ENCODE results near the gene FAM81A. TPM values are rescaled to one million over a fixed set of nuclear protein-coding genes. Genes with fewer than 3 reads are reported as not detected.

The FAM81A gene
- total RNA-seq, 2 experiments from 2014 or later: 2.0 to 2.2 TPM

DNA sequence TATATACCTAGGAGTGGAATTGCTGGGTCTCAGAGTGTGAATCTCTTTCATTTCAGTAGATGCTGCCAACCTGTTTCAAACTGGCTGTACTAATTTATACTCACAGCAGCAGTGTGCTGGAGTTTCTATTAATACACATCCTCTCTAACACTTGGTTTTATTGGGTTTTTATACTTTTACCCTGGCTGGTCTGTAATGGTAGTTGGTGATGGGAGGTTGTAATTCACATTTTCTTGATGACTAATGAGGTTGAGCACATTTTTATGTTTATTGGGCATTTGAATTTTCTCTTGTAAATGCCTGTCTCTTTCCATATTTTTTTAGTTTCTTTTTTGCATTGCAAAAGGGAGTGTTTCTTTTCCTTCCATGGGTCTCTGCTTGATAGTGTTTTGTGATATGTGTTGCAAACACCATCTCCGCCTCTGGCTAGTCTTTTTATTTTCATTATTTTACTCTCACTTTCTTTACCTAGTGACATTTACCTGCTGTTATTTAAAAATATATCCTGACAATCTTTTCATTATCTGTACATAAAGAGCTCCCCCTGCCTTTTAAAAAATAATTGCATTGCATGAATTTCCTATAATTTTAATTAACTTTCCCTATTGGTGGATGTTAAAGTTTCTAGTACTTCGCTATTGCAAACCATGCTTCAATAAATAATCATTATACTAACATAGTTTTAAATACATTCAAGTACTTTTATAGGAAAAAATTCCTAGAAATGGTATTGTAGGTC lies 124.6 kb downstream of the FAM81A start:
- peaks cover 6% of the 10 kb centered on the region for H3K4me1 Mint-ChIP-seq
- ATAC-seq (ENCODE audit: low read depth): no peak
- peaks cover 1% of the 10 kb centered on the region for H3K9me3 Mint-ChIP-seq
- H3K4me3 Mint-ChIP-seq: no peak overlapping the region
- no peak for DNase-seq
- no peak overlapping the region for H3K27ac Mint-ChIP-seq
- POLR2A ChIA-PET: no interaction called here
- H3K36me3 Mint-ChIP-seq: no peaks in the 10 kb centered on the region
- peaks cover 27% of the 10 kb centered on the region for H3K27me3 Mint-ChIP-seq

GRCh38 chr15:59565299-59565698 lies 127.3 kb downstream of the FAM81A start:
- DNase-seq (no peak), ATAC-seq (ENCODE audit: low read depth) (no peak)
- no peak overlapping the region for H3K27ac Mint-ChIP-seq
- H3K36me3 Mint-ChIP-seq: no peaks in the 10 kb centered on the region
- peaks cover 1% of the 10 kb centered on the region for H3K9me3 Mint-ChIP-seq
- POLR2A ChIA-PET: no interaction called here
- H3K4me1 Mint-ChIP-seq: peaks cover 11% of the 10 kb centered on the region
- peaks cover 23% of the 10 kb centered on the region for H3K27me3 Mint-ChIP-seq
- H3K4me3 Mint-ChIP-seq: no peak overlapping the region

DNA sequence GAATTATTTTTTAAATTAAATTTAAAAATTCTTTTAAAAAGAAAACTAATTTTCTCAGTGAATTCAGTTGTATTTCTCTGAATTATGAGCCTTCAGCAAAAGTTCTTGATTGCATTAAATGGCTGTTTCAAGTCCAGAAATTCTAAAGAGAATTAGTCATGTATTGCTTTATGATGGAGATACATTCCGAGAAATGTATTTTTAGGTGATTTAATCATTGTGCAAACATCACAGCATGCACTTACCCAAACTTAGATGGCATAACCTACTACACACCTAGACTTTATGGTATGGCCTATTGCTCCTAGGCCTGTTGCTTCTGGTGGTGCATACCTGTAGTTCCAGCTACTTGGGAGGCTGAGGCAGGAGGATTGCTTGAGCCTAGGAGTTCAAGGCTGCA lies 129.3 kb downstream of the FAM81A start:
- H3K27me3 Mint-ChIP-seq: peaks cover 26% of the 10 kb centered on the region
- no peak overlapping the region for H3K4me3 Mint-ChIP-seq
- no peak overlapping the region for H3K27ac Mint-ChIP-seq
- DNase-seq (no peak), ATAC-seq (ENCODE audit: low read depth) (no peak)
- POLR2A ChIA-PET: no interaction called here
- H3K9me3 Mint-ChIP-seq: peaks cover 1% of the 10 kb centered on the region
- H3K36me3 Mint-ChIP-seq: no peaks in the 10 kb centered on the region
- H3K4me1 Mint-ChIP-seq: peaks cover 13% of the 10 kb centered on the region

DNA sequence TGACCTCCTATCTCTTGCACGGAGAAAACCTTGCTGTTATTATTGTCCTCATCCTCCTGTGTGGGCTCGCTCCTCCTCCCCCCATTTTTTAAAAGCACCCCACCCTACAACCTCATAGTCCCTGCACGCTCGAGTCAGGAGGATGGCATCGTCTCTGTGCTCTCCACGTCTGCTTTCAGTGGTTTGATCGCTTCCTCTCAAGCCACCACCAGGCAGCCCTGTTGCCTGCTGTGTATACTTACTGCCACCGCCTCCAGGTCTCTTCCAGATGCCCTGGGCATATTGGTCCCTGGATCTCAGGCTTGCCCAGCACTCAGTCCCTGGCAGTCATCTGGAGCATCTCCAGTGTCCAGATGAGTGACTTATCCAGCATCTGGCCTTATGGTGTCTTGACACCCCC lies 131.5 kb downstream of the FAM81A start:
- H3K9me3 Mint-ChIP-seq: peaks cover 1% of the 10 kb centered on the region
- no peaks in the 10 kb centered on the region for H3K36me3 Mint-ChIP-seq
- no peak overlapping the region for H3K4me3 Mint-ChIP-seq
- peaks cover 22% of the 10 kb centered on the region for H3K27me3 Mint-ChIP-seq
- H3K27ac Mint-ChIP-seq: no peak overlapping the region
- ATAC-seq (ENCODE audit: low read depth): peak; percentile 42
- DNase-seq: no peak
- H3K4me1 Mint-ChIP-seq: peaks cover 11% of the 10 kb centered on the region
- POLR2A ChIA-PET: no interaction called here

DNA sequence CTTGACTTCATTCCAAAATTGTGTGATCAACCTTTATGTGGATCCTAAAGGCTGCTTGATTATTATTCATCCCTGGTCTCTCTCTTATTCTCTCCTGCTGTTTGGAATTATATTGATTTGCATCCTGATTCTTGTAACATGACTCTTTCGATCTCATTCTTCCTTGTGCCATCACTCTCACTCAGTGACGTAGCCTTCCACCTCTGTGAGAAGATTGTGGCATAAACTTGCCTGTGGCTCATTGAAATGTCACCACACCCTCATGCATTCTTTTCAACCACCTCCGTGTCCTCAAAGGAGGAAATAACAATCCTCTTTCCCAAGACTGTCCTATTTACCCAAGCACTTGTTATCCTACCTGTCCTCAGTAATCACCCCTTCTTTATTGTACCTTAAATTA lies 132.3 kb downstream of the FAM81A start:
- no peak overlapping the region for H3K27ac Mint-ChIP-seq
- POLR2A ChIA-PET: no interaction called here

DNA sequence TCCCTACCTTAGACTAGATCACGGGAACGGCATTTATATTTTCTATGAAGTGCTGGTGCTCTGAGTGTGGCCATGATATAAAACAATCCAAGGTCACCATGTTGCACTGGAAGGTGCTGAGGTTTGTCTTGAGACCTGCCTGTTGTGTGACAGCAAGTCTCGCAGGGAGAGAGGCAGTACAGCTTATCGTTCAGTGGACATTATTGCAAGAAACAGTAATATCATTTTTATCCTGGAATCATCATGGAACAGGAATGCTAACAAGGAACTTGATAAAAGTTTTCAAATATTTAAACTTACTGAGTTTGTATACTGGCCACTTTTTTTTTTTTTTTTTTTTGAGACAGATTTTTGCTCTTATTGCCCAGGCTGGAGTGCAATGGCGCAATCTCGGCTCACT lies 133.6 kb downstream of the FAM81A start:
- DNase-seq (no peak), ATAC-seq (ENCODE audit: low read depth) (no peak)
- POLR2A ChIA-PET: interaction anchor here (0.6 kb wide), 1 partner anchor 1766 kb away, joined by 4 read pairs; no protein-coding TSS in a partner anchor
- Mint-ChIP-seq H3K4me3 (no peak overlapping the region), H3K9me3 (no peaks in the 10 kb centered on the region), H3K27ac (no peak overlapping the region), H3K4me1 (peaks cover 11% of the 10 kb centered on the region), H3K27me3 (peaks cover 14% of the 10 kb centered on the region), H3K36me3 (no peaks in the 10 kb centered on the region)

More for the DNA sequence above, 132.3 kb downstream of the FAM81A start:
- no peak for ATAC-seq (ENCODE audit: low read depth)
- DNase-seq: no peak
- peaks cover 22% of the 10 kb centered on the region for H3K27me3 Mint-ChIP-seq
- no peak overlapping the region for H3K4me3 Mint-ChIP-seq
- no peaks in the 10 kb centered on the region for H3K36me3 Mint-ChIP-seq
- H3K9me3 Mint-ChIP-seq: peaks cover 1% of the 10 kb centered on the region
- H3K4me1 Mint-ChIP-seq: peaks cover 11% of the 10 kb centered on the region

Other genes starting within 250 kb of the FAM81A start
- gene LDHAL6B, start 231.3 kb upstream of the FAM81A start, total RNA-seq: not detected
- gene MYO1E, start 65.3 kb upstream of the FAM81A start, total RNA-seq: 10 to 100 TPM; 73.9 to 79.1 TPM
- not detected for gene GCNT3, start 173.6 kb downstream of the FAM81A start, total RNA-seq
- 10 to 100 TPM; 86.3 to 96.1 TPM for gene GTF2A2, start 219.3 kb downstream of the FAM81A start, total RNA-seq